IPS-NIHi7 (cell line): ENCODE data around the gene EPHB2.

Experiments
- DNase-seq: peaks from one replicate; pipeline ENCODE4 v3.0.0; 2012; ENCODE audit warnings: mixed read lengths; ENCODE audit errors: extremely low spot score

The EPHB2 gene

DNA sequence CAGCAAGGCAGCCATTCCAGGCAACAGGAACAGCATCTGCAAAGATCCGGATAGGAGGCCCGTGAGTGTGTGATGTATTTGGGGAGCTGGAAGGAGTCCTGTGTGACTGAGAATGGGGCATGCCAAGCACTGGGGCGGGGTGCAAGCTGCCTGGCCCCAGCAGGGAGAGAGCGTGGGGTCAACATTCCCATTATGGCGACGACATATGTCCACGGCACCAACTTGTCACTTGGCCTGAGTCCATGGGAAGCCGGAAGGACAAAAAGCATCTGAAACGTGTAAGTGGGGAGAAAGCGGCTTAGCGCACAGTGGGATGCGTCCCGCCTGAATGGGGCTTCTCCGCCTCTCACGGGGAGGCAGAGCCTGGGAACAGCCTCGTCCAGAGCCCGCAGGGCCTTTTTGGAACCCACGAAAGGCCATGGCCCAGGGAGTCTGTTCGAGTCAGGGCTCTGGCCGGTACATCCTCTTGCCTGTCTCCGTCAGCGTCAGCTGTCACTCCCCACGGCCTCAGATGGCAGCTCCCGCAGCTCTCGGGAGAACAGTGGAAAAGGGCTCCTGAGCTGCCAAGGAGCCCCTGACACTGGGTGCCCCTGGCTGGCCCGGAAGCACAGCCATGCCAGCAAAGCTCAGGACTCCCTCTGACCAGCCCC, 12.4 kb downstream of the EPHB2 start:
- no peak for DNase-seq

GRCh38 chr1:22727873-22728272, 17.2 kb downstream of the EPHB2 start:
- no peak for DNase-seq

DNA sequence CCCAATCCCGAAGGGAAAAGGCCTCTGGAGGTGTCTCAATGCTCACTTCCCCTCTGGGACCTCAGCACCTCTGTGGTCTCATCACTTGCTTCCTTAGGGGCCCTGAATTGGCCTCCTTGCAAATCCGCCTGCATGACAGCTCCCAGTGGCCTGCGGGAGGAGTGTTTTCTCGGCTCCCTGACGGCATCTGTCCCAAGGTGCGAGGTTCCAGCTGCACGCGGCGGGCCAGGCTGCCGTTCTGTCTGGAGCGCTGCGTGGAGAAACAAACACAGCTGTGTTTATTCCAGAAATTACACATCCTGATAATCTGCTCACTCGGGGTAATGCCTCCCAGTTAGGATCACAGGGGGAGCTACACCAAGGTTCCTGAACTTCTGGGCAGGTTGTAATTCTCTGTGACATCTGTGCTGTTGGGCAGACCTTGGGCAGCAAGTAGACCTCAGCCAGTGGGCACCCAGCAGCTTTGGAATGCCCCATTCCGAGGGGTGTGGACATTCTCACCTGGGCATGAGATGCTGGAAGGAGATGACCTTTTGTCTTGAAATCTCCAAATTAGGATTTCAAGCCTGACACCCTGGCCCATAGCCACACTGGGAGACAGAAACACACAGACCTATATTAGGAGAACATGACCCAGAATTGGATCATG, 18.2 kb downstream of the EPHB2 start:
- DNase-seq: no peak

- no peak for DNase-seq
Observed at GRCh38 chr1:22729400-22729773, 18.7 kb downstream of the EPHB2 start.

DNA sequence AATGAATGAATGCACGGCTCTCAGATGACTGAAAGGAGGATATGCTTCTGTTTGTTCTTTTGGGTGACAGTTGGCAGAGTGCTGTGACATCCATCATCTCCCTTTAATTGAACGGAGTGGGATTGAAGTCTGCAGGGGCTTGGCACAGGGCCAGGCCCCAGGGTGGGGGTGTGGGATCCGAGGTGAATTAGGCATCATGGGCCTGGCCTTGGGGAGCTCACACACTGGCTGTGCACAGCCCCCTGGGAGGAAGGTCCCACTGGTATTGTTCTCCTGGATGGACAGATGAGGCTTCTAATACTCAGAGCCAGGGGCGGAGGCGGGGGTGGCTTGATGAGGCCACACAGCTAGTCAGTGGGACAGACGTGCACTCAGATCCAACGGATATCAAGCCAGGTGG, 19.3 kb downstream of the EPHB2 start:
- no peak for DNase-seq

DNA sequence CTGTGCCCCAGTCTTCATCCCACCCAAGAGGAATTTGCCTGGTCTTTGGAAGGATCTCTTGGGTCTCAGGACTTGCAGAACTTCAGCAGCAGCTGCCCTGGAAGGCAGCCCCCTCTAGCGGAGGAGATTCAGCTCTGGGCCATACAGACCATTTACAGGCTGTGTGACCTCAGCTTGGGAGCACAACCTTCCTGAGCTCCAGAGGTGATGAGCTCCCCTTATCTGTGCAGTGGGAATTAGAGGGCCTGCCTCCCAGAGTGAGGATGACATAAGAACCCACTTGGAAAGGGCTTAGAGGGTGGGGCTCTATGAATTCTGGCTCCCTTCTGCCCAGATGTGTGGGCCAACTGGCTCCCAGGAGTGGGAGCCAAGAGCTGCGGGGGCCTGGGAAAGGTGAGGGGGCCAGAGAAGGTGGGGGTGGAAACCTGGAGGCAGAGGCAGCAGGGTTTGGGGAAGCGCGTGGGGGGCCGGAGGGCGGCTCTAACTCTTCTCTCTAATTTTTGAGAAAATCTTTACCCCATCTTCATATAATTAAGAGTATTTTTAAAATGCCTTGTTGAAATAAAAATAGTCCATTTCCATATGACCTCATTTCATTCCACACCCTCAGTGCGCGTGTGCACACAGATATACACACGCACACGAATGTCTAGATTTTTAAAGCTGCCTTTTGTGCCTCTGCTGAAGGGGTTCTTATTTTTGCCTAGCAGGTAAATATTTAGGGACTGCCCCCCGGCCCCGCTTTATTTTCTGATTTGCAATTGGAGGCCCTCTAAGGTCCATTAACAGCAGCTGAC, 21.5 kb downstream of the EPHB2 start:
- DNase-seq: no peak

- no peak for DNase-seq
Observed at GRCh38 chr1:22733643-22734042, 23.0 kb downstream of the EPHB2 start.

GRCh38 chr1:22736501-22737080, 26.0 kb downstream of the EPHB2 start:
- no peak for DNase-seq

DNA sequence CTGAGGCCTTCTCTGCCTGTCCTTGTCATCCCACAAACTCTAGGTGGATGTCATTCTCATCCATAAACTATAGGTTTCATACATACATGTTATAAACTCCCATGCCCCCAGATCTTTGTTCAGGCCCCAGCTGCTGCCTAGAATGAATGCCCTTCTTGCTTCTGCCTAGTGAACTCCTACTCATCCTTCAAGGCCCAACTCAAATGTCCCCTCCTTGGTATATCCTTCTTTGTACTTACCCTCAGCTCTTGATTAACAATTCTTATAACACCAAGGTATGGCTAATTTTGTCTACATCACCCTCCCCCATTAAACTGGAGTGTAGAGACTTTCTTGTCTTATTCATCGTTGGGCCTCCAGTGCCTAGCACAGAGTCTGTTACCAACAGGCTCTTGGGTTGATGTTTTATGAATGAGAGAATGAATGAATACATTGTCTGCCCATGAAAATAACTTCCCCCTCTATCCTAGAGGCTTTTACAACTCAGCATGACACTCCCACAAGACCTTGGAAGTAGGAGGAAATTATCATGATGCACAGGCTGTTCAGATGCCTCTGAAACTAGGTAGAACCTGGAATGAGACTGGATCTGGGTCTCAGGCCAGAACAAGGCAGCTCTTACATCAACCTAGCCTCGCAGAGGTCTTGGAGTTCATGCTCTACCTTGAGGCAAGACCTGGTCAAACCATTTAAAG, 26.9 kb downstream of the EPHB2 start:
- no peak for DNase-seq

GRCh38 chr1:22738069-22738435, 27.4 kb downstream of the EPHB2 start:
- no peak for DNase-seq

DNA sequence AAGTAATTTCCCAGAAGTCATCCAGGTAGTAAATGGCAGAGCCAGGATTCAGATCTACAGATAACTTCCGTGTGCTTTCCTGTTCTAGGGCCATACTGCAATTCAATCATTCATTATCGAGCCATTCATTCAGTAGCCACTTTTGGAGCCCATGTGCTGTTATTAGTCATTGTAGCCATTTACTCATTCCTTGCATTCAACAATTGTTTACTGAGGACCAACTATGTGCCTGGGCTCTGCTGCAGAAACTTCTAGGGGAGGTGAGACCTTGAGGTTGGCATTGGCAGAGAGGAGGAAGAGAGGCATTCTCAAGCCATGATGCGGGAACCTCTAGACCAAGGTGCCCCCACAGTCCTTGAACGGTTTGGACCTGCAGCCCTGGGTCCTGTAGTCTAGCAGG, 27.9 kb downstream of the EPHB2 start:
- no peak for DNase-seq

DNA sequence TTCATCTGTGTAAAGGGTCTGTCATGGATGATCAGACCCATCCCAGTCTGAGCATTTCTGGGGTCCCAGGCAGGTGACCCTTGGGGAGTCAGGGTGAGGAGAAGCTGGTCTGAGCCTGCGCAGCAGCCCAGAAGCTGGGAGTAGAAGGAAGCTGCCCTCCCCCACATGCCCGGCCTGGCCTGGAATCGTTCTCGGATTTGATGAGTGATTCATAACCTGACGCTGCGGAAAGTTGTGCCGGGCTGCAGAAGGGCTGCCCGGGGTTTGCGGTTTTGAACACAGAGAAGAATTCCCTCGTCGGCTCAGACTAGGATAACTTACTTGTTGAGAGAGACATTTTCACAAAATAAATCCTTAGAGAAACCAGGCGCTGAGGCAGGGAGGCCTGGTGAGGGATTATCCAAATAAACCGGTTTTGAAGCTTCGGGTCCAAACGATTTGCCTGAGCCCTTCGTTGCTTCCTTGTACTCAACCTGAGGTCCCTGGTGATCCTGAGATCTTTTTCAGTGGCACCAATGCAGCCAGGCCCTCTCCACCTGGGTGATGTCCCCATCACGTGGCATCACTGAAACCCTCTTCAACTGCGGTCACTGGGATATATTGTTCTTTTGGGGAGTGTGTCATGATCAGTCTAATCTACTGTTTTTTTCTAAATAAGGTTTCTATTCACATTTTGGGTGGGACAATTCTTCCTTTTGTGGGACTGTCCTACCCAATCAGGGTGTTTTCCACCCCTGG, 29.2 kb downstream of the EPHB2 start:
- DNase-seq: no peak

- no peak for DNase-seq
Observed at GRCh38 chr1:22741118-22741517, 30.5 kb downstream of the EPHB2 start.

- no peak for DNase-seq
Observed at GRCh38 chr1:22745669-22746585, 35.3 kb downstream of the EPHB2 start.

GRCh38 chr1:22747021-22747734, 36.5 kb downstream of the EPHB2 start:
- no peak for DNase-seq

- no peak for DNase-seq
Observed at GRCh38 chr1:22747735-22748073, 37.1 kb downstream of the EPHB2 start.

DNA sequence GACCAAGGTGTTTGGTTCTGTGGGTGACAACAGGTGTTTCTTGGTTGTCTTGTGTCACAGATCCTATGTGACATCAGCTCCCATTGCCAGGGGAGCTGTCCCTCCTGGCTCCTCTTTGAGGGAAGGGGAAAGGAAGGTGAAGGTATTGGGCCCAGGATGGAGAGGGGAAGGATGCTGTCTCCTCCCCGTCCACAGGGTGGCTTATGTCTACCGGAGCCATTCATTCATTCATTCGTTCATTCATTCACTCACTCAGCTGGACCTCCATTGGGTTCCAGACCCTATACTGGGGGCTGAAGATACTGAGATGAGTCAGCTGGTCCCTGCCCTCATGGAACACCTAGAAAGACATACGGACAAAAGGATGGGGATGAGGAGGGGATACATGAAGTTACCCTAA, 38.9 kb downstream of the EPHB2 start:
- no peak for DNase-seq

DNA sequence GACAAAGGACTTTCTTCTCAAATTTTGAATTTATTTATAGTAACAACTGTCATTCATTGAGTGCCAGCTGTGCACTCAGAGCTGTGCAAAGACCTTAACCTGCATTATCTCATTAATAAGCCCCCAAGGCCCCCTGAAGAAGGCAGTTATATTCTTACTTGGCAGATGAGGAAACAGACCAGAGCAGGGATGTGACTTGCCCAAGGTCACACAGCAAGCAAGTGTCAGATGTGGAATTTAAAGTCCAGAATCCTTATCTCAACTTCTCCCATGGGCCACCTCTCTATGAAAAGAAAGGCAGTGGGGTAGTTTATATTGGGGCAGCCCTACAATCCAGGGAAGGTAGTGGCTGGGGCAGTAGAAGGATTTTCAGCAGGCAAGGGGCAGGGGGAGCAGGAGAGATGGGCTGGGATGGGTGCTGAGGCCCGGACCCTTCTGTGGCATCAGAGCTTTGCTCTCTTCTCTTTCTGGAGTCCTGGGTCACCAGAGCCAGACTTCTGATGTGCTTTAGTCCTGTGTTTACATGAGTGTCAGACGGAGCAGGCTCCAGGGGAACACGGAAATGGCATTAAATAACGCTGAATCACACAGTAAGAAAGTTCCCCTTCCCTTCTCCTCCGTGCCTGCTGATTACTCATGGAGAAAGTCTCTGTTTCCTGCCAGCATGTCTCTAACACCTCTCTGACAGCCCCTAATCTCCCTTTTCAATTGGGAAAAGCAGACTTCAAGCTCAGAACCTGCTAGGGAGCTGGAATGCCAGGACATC, 39.5 kb downstream of the EPHB2 start:
- no peak for DNase-seq

- DNase-seq: no peak
Observed at GRCh38 chr1:22750685-22751051, 40.0 kb downstream of the EPHB2 start.
